ENCODE results near the gene DNAJB6. TPM values are rescaled to one million over a fixed set of nuclear protein-coding genes. Genes with fewer than 3 reads are reported as not detected.

Gene DNAJB6
- total and polyA plus RNA-seq, 12 donors = 38.4 to 195 (median 80.4) TPM

GRCh38 chr7:157388301-157388700 lies 51.5 kb downstream of the DNAJB6 start:
- intact Hi-C loops (cut with DNase I) = no loop called here
- Histone ChIP-seq H3K9me3 (replicated peaks in 1 of 3) (no peaks in the 10 kb centered on the region), H3K4me3 (no peak overlapping the region), H3K27ac (no peak overlapping the region), H3K4me1 (replicated peaks in 1 of 2) (peaks cover 6 to 19% of the 10 kb centered on the region in 2 donors), H3K27me3 (no peaks in the 10 kb centered on the region), H3K36me3 (replicated peaks in 1 of 2) (peaks cover 0 to 42% of the 10 kb centered on the region in 2 donors)
- no peak for DNase-seq
- TF ChIP-seq POLR2A (IDR thresholded peaks at IDR 0.05) (no peak), CTCF (IDR thresholded peaks at IDR 0.05) (no peak)
- 90 to 94% (median 93%) methylated on average over 5 of the region's 5 CpGs for WGBS, 4 donors

DNA sequence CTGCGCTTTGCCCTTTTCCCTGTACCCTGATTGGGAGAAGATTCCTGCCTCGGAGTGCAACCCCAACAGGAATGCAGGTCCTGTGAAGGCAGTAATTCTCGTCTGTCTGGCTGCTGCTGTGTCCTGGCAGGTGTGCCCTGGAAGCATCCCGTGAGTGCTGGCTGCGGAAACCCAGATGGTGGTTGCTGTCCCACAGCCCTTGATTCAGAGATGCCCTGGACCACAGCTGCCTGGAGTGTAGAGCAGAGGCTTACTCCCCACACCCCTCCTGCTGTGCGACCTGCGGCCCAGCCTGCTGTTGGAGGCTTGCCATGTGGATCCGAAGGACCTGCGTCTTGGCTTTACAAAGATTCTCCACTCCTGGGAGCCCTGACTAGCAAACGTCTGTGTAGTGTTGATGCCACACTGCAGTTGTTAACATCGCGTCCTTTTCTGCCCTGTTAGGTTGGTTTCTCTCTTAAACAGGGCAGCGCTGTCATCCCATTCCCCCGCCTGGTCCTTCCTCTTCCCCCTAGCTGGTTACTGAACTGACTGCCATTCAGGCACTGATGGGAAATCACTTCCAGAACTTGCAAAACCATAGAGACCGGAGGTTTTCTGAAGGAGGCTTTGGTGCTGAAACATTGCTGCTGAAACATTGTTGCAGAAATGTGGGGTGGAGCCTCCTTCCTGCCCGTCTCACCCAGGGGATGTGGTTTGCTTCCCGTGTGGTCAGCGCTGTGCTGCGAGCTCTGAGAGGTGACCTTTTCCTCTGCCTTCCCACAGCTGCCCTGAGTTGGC lies 53.3 kb downstream of the DNAJB6 start:
- peaks cover 6 to 19% of the 10 kb centered on the region in 2 donors for H3K4me1 ChIP-seq (replicated peaks in 1 of 2)
- no peaks in the 10 kb centered on the region for H3K27me3 ChIP-seq

GRCh38 chr7:157391036-157391710 lies 54.4 kb downstream of the DNAJB6 start:
- peak in 1 of 7 donors; percentile 39 for DNase-seq
- H3K4me3 ChIP-seq = no peak overlapping the region
- peaks cover 0 to 23% of the 10 kb centered on the region in 2 donors for H3K36me3 ChIP-seq (replicated peaks in 1 of 2)
- TF ChIP-seq POLR2A (IDR thresholded peaks at IDR 0.05) (no peak), CTCF (IDR thresholded peaks at IDR 0.05) (no peak)
- H3K27me3 ChIP-seq = no peaks in the 10 kb centered on the region
- no peaks in the 10 kb centered on the region for H3K9me3 ChIP-seq (replicated peaks in 1 of 3)
- H3K27ac ChIP-seq = no peak overlapping the region
- intact Hi-C loops (cut with DNase I) = no loop called here
- WGBS, 4 donors = 89 to 98% (median 94%) methylated on average over 13 to 15 of the region's 15 CpGs
- peaks cover 6 to 19% of the 10 kb centered on the region in 2 donors for H3K4me1 ChIP-seq (replicated peaks in 1 of 2)

More for the DNA sequence above, 53.3 kb downstream of the DNAJB6 start:
- peak in 4 of 7 donors; percentile 30 to 58 (median 46) for DNase-seq
- intact Hi-C loops (cut with DNase I) = no loop called here
- WGBS, 4 donors = 46 to 56% (median 52%) methylated on average over 9 to 19 of the region's 19 CpGs
- TF ChIP-seq POLR2A (IDR thresholded peaks at IDR 0.05) (no peak), CTCF (IDR thresholded peaks at IDR 0.05) (no peak)
- H3K9me3 ChIP-seq (replicated peaks in 1 of 3) = no peaks in the 10 kb centered on the region
- H3K4me3 ChIP-seq = no peak overlapping the region
- H3K27ac ChIP-seq = peak overlapping the region in 1 of 5 donors; percentile 44
- peaks cover 0 to 27% of the 10 kb centered on the region in 2 donors for H3K36me3 ChIP-seq (replicated peaks in 1 of 2)

DNA sequence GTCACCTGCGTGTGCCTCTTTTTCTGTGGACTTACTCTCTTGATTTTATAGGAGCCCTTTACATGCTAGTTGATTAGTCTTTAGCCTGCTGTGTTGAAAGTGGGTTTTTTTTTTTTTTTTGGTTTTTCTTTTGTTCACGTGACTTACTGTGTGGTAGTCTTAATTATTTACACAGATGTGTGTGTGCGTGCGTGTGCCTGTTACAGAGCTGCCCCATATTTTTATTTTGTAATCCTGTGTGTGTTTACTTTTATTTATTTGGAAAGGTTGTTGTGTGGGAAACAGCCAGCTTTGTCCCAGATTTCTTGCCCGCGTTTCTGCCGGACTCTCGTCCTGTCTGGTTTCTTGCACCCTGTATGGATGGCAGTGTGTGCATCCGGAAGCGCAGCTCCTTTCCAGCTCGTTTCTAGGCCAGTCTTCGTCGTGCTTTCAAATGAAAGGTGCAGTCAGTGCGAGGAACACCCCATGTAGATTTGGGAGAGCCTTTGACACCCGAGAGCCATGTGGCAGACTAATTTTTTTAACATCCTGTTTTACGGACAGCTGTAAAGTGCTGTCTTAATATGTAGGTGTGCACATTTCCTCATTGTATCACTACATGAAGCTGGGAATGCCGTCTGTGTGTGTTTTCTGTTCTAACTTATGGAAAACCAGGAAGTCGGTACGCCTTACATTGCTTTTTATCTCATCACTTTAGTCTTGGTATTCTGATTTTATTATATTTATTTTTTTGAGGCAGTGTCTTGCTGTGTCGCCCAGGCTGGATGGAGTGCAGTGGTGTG lies 55.6 kb downstream of the DNAJB6 start:
- no peaks in the 10 kb centered on the region for H3K9me3 ChIP-seq (replicated peaks in 1 of 3)
- no peak overlapping the region for H3K27ac ChIP-seq
- TF ChIP-seq POLR2A (IDR thresholded peaks at IDR 0.05) (no peak), CTCF (IDR thresholded peaks at IDR 0.05) (no peak)
- H3K36me3 ChIP-seq (replicated peaks in 1 of 2) = peaks cover 0 to 25% of the 10 kb centered on the region in 2 donors
- no peak overlapping the region for H3K4me3 ChIP-seq
- DNase-seq = no peak
- H3K4me1 ChIP-seq (replicated peaks in 1 of 2) = peaks cover 4 to 12% of the 10 kb centered on the region in 2 donors
- H3K27me3 ChIP-seq = no peaks in the 10 kb centered on the region
- 93 to 95% (median 94%) methylated on average over 20 of the region's 20 CpGs for WGBS, 4 donors
- intact Hi-C loops (cut with DNase I) = no loop called here
